Panc1 (cell line): ENCODE measurements around the gene ARID5A. TPM values are rescaled to one million over a fixed set of nuclear protein-coding genes. Genes with fewer than 3 reads are reported as not detected.

Experiments used
- ATAC-seq: fragments of 200-7000 bp; cut with Tn5 transposase; 2 replicates; pipeline ENCODE4 v1.9.1; 2020; ENCODE audit warnings: mild to moderate bottlenecking, moderate library complexity
- BruUV-seq: library from RNA; stranded (reverse); fragments of 400-500 nt; replicated peaks from 2 replicates; lab custom pipeline; 2021; lab: Mats Ljungman, UMichigan
- CTCF ChIA-PET: fragments of 300-600 bp; sonication (Branson Sonifier 250); formaldehyde crosslinking; loops from one replicate; lab custom pipeline; 2022; ENCODE audit warnings: antibody characterized with exemption; lab: Charles Lee
- POLR2A ChIA-PET: fragments of 300-600 bp; sonication (Branson Sonifier 250); formaldehyde crosslinking; loops from one replicate; lab custom pipeline; 2022; ENCODE audit warnings: antibody characterized with exemption; lab: Charles Lee
- DNase-seq: peaks from one replicate; pipeline ENCODE4 v3.0.0-alpha.2; 2010; ENCODE audit warnings: low read depth, low spot score
- H3K27ac ChIP-seq: 2 replicates; pipeline ENCODE4 v1.5.1; 2011; ENCODE audit warnings: mild to moderate bottlenecking, low read length, inconsistent platforms
- H3K27me3 ChIP-seq: fragments of 200-500 bp; sonication (Bioruptor generic); 2 replicates; pipeline ENCODE4 v1.6.0; 2014; ENCODE audit warnings: low read length, inconsistent platforms; ENCODE audit not compliant: control insufficient read depth, insufficient read depth
- H3K36me3 ChIP-seq: fragments of 200-500 bp; sonication (Bioruptor generic); 2 replicates; pipeline ENCODE4 v1.5.1; 2014; ENCODE audit warnings: inconsistent platforms, mild to moderate bottlenecking, low read length, moderate library complexity; ENCODE audit not compliant: control insufficient read depth, insufficient read depth
- H3K4me1 ChIP-seq: 2 replicates; pipeline ENCODE4 v1.5.1; 2011; ENCODE audit warnings: inconsistent platforms, mild to moderate bottlenecking, low read length, moderate library complexity; ENCODE audit not compliant: control insufficient read depth, insufficient read depth
- H3K4me3 ChIP-seq, 2 experiments: 2 replicates each; pipeline ENCODE4 v1.5.1; 2011 to 2012; ENCODE audit warnings: low read depth in 2 of 2, low read length in 2 of 2, mild to moderate bottlenecking in 2 of 2, inconsistent platforms in 1 of 2, moderate library complexity in 1 of 2
- H3K9me3 ChIP-seq: fragments of 200-500 bp; sonication (Bioruptor generic); 2 replicates; pipeline ENCODE4 v1.5.1; 2014; ENCODE audit warnings: low read depth, mild to moderate bottlenecking, inconsistent platforms, low read length, moderate library complexity; ENCODE audit not compliant: control insufficient read depth, insufficient read depth
- CTCF ChIP-seq: fragments of 450-650 bp; IDR thresholded peaks from 2 replicates; pipeline ENCODE4 v1.5.1; 2017; ENCODE audit warnings: mild to moderate bottlenecking
- POLR2AphosphoS5 ChIP-seq: IDR thresholded peaks from 2 replicates; pipeline ENCODE4 v1.6.1; 2012; ENCODE audit warnings: mild to moderate bottlenecking, low read depth, low read length, moderate library complexity
- SIN3A ChIP-seq: IDR thresholded peaks from 2 replicates; pipeline ENCODE4 v1.6.1; 2012; ENCODE audit warnings: low read depth, mild to moderate bottlenecking, low read length, moderate library complexity, borderline replicate concordance; ENCODE audit not compliant: insufficient read depth
- TCF7L2 ChIP-seq: IDR thresholded peaks from 2 replicates; pipeline ENCODE4 v1.6.1; 2011; ENCODE audit warnings: mild to moderate bottlenecking, low read depth, low read length, inconsistent platforms
- in situ Hi-C: cut with HindIII; loops from 2 replicates; pipeline ENCODE4 v1.10.0; 2016; ENCODE audit warnings: low sequenced_read_pairs, low pct_unique_long_range_greater_than_20kb
- intact Hi-C: fragments of 100-400 bp; cut with micrococcal nuclease; formaldehyde crosslinking; loops from one replicate; pipeline ENCODE4 v1.10.0; 2022; ENCODE audit not compliant: unreplicated experiment
- total RNA-seq: library from RNA; stranded (reverse); gene quantifications from one replicate; pipeline ENCODE4 v1.2.1, GENCODE V29; 2021; ENCODE audit not compliant: unreplicated experiment
- TF ChIP-seq, protein P1 (sequence below), 2 experiments: IDR thresholded peaks; 2 replicates each; pipeline ENCODE4 v1.6.1; 2011 to 2012; ENCODE audit warnings: low read depth in 2 of 2, control low read depth in 1 of 2, low read length in 1 of 2, mild to moderate bottlenecking in 1 of 2, moderate library complexity in 1 of 2; ENCODE audit not compliant: insufficient read depth in 1 of 2

ARID5A gene
- total RNA-seq, 1 experiment from 2014 or later: 19.3 TPM

- POLR2A ChIA-PET: no interaction called here
- Histone ChIP-seq H3K27ac (no peak overlapping the region), H3K9me3 (no peaks in the 10 kb centered on the region), H3K27me3 (no peaks in the 10 kb centered on the region), H3K4me1 (peaks cover 11% of the 10 kb centered on the region), H3K36me3 (no peaks in the 10 kb centered on the region), H3K4me3 (no peak overlapping the region)
- ATAC-seq (no peak), DNase-seq (no peak)
- intact Hi-C loops: no loop called here
- CTCF ChIA-PET: no interaction called here
- TF ChIP-seq, protein P1, sequence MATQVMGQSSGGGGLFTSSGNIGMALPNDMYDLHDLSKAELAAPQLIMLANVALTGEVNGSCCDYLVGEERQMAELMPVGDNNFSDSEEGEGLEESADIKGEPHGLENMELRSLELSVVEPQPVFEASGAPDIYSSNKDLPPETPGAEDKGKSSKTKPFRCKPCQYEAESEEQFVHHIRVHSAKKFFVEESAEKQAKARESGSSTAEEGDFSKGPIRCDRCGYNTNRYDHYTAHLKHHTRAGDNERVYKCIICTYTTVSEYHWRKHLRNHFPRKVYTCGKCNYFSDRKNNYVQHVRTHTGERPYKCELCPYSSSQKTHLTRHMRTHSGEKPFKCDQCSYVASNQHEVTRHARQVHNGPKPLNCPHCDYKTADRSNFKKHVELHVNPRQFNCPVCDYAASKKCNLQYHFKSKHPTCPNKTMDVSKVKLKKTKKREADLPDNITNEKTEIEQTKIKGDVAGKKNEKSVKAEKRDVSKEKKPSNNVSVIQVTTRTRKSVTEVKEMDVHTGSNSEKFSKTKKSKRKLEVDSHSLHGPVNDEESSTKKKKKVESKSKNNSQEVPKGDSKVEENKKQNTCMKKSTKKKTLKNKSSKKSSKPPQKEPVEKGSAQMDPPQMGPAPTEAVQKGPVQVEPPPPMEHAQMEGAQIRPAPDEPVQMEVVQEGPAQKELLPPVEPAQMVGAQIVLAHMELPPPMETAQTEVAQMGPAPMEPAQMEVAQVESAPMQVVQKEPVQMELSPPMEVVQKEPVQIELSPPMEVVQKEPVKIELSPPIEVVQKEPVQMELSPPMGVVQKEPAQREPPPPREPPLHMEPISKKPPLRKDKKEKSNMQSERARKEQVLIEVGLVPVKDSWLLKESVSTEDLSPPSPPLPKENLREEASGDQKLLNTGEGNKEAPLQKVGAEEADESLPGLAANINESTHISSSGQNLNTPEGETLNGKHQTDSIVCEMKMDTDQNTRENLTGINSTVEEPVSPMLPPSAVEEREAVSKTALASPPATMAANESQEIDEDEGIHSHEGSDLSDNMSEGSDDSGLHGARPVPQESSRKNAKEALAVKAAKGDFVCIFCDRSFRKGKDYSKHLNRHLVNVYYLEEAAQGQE (IDR thresholded peaks at IDR 0.05; ENCODE audit: insufficient read depth in 1 of 2, low read depth in 2 of 2, low read length in 1 of 2): no peak
- TF ChIP-seq SIN3A (no peak), CTCF (no peak), POLR2AphosphoS5 (no peak), TCF7L2 (no peak)
- in situ Hi-C loops: no loop called here
- no TSS peak for BruUV-seq
Measured at GRCh38 chr2:96524482-96525210, 11.9 kb upstream of the ARID5A start.

- ATAC-seq (no peak), DNase-seq (no peak)
- H3K36me3 ChIP-seq: no peaks in the 10 kb centered on the region
- TF ChIP-seq SIN3A (no peak), CTCF (no peak), POLR2AphosphoS5 (no peak), TCF7L2 (no peak)
- TF ChIP-seq, protein P1 (IDR thresholded peaks at IDR 0.05; ENCODE audit: insufficient read depth in 1 of 2, low read depth in 2 of 2, low read length in 1 of 2): no peak
- H3K4me1 ChIP-seq: peaks cover 15% of the 10 kb centered on the region
- in situ Hi-C loops (no loop called here), intact Hi-C loops (no loop called here)
- H3K27ac ChIP-seq: no peak overlapping the region
- no peaks in the 10 kb centered on the region for H3K27me3 ChIP-seq
- ChIA-PET CTCF (interaction anchor here (0.5 to 0.6 kb wide), 2 partner anchors 9 to 16 kb away, joined by 3 to 13 read pairs; no protein-coding TSS in a partner anchor), POLR2A (no interaction called here)
- H3K9me3 ChIP-seq: no peaks in the 10 kb centered on the region
- no TSS peak for BruUV-seq
- H3K4me3 ChIP-seq: no peak overlapping the region
Measured at GRCh38 chr2:96525211-96525507, 11.4 kb upstream of the ARID5A start.
